ENCODE results near the gene SIGLEC15.
"Not testable (repeated sequence)": the region's sequence is repeated elsewhere in the genome, so short reads cannot be mapped to it uniquely, and the experiment has no call there.

Gene SIGLEC15

GRCh38 chr18:45844938-45845337 lies 19.5 kb downstream of the SIGLEC15 start:
- no peak for DNase-seq (ENCODE audit: low spot score)

DNA sequence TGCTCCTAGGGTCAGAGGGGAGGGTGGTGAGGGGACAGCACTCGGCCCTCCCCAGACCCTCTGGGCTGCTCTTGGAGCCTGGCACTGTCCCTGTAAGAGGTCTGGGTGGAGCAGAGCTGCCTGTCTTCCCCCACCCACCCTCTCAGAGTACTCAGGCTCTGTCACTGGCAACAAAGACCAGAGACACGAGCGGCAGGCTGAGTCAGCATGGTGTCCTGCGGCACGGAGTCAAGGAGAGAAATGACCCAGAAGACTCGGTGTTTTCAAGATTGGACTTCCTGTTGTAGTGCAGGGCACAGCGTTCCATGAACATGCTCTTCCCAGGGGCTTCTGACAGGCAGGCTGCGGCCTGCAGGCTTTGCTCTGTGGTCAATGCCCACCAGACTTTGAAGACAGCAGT lies 19.9 kb downstream of the SIGLEC15 start:
- DNase-seq (ENCODE audit: low spot score): no peak

GRCh38 chr18:45847119-45847518 lies 21.6 kb downstream of the SIGLEC15 start:
- DNase-seq (ENCODE audit: low spot score): no peak

- DNase-seq (ENCODE audit: low spot score): not testable (repeated sequence)
Observed at GRCh38 chr18:45848643-45849042, 23.2 kb downstream of the SIGLEC15 start.

GRCh38 chr18:45849529-45849928 lies 24.1 kb downstream of the SIGLEC15 start:
- no peak for DNase-seq (ENCODE audit: low spot score)

GRCh38 chr18:45850021-45850420 lies 24.5 kb downstream of the SIGLEC15 start:
- DNase-seq (ENCODE audit: low spot score): no peak

GRCh38 chr18:45851161-45851925 lies 25.9 kb downstream of the SIGLEC15 start:
- no peak for DNase-seq (ENCODE audit: low spot score)

DNA sequence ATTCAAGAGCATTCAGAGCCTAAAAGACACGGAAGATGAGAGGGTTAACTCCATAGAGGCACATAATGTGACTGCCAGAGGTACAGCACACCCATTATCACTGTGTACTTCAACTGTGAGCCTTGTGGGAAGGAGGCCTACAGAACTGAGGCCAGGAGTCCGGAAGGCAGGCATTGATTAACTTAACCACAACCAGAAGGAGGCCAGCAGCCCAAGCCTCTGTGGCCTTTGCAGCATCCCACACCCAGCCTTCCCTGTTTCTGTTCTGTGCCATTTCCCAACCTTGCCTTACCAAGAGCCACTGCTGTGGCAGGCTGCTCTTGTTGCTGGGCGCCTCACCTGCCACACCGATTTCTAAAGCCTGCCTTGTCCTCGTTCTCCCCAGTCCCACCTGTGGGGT lies 27.2 kb downstream of the SIGLEC15 start:
- DNase-seq (ENCODE audit: low spot score): no peak

DNA sequence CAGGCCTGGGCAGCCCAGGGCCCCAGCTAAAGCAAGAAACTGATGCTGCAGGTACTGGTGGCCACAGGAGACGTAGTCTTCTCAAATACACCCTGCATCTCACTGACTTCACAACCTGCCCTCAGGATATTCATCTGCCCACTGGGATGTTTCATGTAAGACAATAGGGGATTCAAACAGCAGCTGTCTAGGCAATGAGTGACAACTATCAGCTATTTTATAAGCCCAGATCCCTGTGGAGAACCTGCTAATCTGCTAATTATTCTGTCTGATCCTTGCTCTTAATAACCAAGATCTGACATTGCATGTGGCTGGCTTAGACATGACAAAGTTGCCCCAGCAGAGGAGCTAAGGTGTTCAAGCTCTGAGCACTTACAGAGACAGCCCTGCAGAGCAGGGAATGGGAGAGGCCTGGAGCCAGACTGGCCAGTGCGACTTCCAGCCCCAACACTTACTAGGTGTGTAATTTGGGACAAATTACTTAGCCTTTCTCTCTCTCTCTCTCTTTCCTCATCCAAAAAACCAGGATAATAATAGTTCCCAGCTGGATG lies 28.6 kb downstream of the SIGLEC15 start:
- DNase-seq (ENCODE audit: low spot score): no peak

- DNase-seq (ENCODE audit: low spot score): no peak
Observed at GRCh38 chr18:45856531-45856930, 31.1 kb downstream of the SIGLEC15 start.

GRCh38 chr18:45859334-45859733 lies 33.9 kb downstream of the SIGLEC15 start:
- no peak for DNase-seq (ENCODE audit: low spot score)

- DNase-seq (ENCODE audit: low spot score): no peak
Observed at GRCh38 chr18:45860492-45860891, 35.0 kb downstream of the SIGLEC15 start.

DNA sequence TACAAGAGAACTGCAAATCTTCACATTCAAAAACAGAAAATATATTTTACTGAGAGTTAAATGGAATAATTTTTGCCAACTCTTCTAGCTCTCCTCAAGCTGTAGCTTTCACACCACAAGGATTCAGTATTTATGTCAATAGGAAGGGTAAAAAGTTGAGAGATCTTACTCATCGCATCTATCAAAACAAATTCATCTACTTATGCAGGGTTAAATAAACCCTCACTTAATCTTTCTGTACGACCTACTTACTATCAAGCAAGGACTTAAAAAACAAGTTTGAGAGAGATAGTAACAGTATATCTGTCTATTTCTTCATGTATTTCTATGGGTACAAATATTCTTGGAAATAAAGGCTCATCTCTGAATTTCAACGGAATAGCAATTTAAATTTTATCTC lies 35.5 kb downstream of the SIGLEC15 start:
- DNase-seq (ENCODE audit: low spot score): no peak

- no peak for DNase-seq (ENCODE audit: low spot score)
Observed at GRCh38 chr18:45861926-45862325, 36.5 kb downstream of the SIGLEC15 start.

GRCh38 chr18:45863469-45863868 lies 38.0 kb downstream of the SIGLEC15 start:
- no peak for DNase-seq (ENCODE audit: low spot score)

- DNase-seq (ENCODE audit: low spot score): no peak
Observed at GRCh38 chr18:45864081-45864480, 38.6 kb downstream of the SIGLEC15 start.

GRCh38 chr18:45865466-45865865 lies 40.0 kb downstream of the SIGLEC15 start:
- DNase-seq (ENCODE audit: low spot score): no peak

- no peak for DNase-seq (ENCODE audit: low spot score)
Observed at GRCh38 chr18:45870419-45870818, 44.9 kb downstream of the SIGLEC15 start.

GRCh38 chr18:45871431-45872084 lies 46.1 kb downstream of the SIGLEC15 start:
- no peak for DNase-seq (ENCODE audit: low spot score)

GRCh38 chr18:45874491-45875184 lies 49.2 kb downstream of the SIGLEC15 start:
- DNase-seq (ENCODE audit: low spot score): no peak

DNA sequence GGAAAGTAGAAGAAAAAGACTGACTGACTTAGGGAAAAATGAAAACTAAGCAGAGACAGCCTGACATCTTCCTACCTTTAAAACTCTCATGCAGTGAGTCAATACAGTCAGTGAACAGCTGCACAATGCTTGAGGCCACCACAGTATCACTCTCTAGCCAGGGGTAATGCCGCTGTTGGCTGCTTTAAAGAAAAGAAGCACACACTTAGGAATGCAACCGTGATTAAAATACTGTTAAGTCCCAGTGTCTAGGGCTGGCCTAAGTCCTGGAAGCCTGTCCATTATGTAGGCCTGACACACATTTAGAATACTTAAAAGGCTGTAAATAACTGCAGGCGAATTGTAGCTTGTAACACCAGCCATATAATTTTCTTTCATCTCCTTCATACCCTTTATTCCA lies 50.7 kb downstream of the SIGLEC15 start:
- no peak for DNase-seq (ENCODE audit: low spot score)

GRCh38 chr18:45877403-45877802 lies 51.9 kb downstream of the SIGLEC15 start:
- DNase-seq (ENCODE audit: low spot score): no peak
